ENCODE data around the gene REEP3.

DNA sequence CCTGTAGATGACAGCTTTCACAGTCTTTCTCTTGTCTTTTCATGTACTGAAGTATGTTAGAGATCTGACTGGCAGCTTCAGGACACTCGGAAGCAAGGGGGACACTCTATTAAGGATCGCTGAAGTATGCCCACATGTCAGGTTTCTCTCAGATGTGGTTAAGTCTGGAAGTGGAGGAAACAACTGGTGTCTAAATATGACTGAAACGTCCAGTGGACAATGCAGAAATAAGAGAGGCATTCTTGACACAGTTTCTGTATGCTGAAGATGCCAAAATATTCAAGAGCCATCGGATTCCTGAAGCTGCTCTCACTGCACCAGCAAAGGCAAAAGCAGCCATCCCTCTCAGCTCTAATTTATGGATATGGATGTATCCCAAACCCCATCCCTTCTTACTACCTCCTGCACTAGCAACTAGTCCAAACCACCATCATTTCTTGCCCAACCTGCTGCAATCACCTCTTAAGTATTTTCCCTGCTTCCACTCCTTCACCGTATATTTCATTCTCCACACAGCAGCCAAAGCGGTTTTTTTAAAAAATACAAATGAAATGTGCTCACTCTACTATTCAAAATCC is 113.4 kb downstream of the REEP3 start:
- TF ChIP-seq, protein P1, sequence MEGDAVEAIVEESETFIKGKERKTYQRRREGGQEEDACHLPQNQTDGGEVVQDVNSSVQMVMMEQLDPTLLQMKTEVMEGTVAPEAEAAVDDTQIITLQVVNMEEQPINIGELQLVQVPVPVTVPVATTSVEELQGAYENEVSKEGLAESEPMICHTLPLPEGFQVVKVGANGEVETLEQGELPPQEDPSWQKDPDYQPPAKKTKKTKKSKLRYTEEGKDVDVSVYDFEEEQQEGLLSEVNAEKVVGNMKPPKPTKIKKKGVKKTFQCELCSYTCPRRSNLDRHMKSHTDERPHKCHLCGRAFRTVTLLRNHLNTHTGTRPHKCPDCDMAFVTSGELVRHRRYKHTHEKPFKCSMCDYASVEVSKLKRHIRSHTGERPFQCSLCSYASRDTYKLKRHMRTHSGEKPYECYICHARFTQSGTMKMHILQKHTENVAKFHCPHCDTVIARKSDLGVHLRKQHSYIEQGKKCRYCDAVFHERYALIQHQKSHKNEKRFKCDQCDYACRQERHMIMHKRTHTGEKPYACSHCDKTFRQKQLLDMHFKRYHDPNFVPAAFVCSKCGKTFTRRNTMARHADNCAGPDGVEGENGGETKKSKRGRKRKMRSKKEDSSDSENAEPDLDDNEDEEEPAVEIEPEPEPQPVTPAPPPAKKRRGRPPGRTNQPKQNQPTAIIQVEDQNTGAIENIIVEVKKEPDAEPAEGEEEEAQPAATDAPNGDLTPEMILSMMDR (conservative IDR thresholded peaks at IDR 0.05; ENCODE audit: low read length), result no peak
- TF ChIP-seq EZH2phosphoT487 (IDR thresholded peaks at IDR 0.05; ENCODE audit: borderline replicate concordance), result no peak

Data from Loucy (cell line).